HG02840 (cell line): ENCODE measurements around the gene ZBTB7C.
"Not testable (repeated sequence)": the region's sequence is repeated elsewhere in the genome, so short reads cannot be mapped to it uniquely, and the experiment has no call there.

Source experiments
- ATAC-seq: cut with Tn5 transposase; IDR thresholded peaks from one replicate; pipeline ENCODE4 v1.9.1; 2021; ENCODE audit warnings: mild to moderate bottlenecking, moderate library complexity, moderate number of reproducible peaks; ENCODE audit not compliant: unreplicated experiment, low FRiP score

Gene ZBTB7C

GRCh38 chr18:48308027-48308635 is 101.1 kb downstream of the ZBTB7C start:
- ATAC-seq: no peak

GRCh38 chr18:48306838-48307237 is 102.3 kb downstream of the ZBTB7C start:
- ATAC-seq: no peak

GRCh38 chr18:48304906-48305693 is 104.1 kb downstream of the ZBTB7C start:
- ATAC-seq: no peak

GRCh38 chr18:48303883-48304282 is 105.3 kb downstream of the ZBTB7C start:
- no peak for ATAC-seq

GRCh38 chr18:48302736-48303135 is 106.4 kb downstream of the ZBTB7C start:
- no peak for ATAC-seq

GRCh38 chr18:48300463-48300961 is 108.7 kb downstream of the ZBTB7C start:
- ATAC-seq: no peak

GRCh38 chr18:48297139-48297538 is 112.0 kb downstream of the ZBTB7C start:
- ATAC-seq: no peak

GRCh38 chr18:48296581-48296980 is 112.6 kb downstream of the ZBTB7C start:
- ATAC-seq: no peak

- ATAC-seq: no peak
Observed at GRCh38 chr18:48295586-48296311, 113.4 kb downstream of the ZBTB7C start.

GRCh38 chr18:48294899-48295585 is 114.1 kb downstream of the ZBTB7C start:
- ATAC-seq: no peak

- no peak for ATAC-seq
Observed at GRCh38 chr18:48293954-48294898, 115.0 kb downstream of the ZBTB7C start.

GRCh38 chr18:48292782-48293424 is 116.3 kb downstream of the ZBTB7C start:
- ATAC-seq: no peak

GRCh38 chr18:48292229-48292628 is 117.0 kb downstream of the ZBTB7C start:
- no peak for ATAC-seq

- no peak for ATAC-seq
Observed at GRCh38 chr18:48290162-48290926, 118.8 kb downstream of the ZBTB7C start.

- ATAC-seq: no peak
Observed at GRCh38 chr18:48284743-48285142, 124.4 kb downstream of the ZBTB7C start.

GRCh38 chr18:48284011-48284410 is 125.2 kb downstream of the ZBTB7C start:
- ATAC-seq: not testable (repeated sequence)

GRCh38 chr18:48281460-48281859 is 127.7 kb downstream of the ZBTB7C start:
- ATAC-seq: not testable (repeated sequence)

- no peak for ATAC-seq
Observed at GRCh38 chr18:48279312-48279711, 129.9 kb downstream of the ZBTB7C start.
